ENCODE results near the gene SNX6.
"Not testable (repeated sequence)": the region's sequence is repeated elsewhere in the genome, so short reads cannot be mapped to it uniquely, and the experiment has no call there.

The SNX6 gene

GRCh38 chr14:34668111-34668510, 38.2 kb upstream of the SNX6 start:
- H3K4me3 ChIP-seq (replicated peaks; ENCODE audit: low read depth, low read length) = no peak overlapping the region
- no peak for TF ChIP-seq CTCF (IDR thresholded peaks at IDR 0.05; ENCODE audit: low read depth, low read length, missing control alignments)
- DNase-seq (ENCODE audit: extremely low read depth, low read depth) = no peak

- DNase-seq (ENCODE audit: extremely low read depth, low read depth) = no peak
- H3K4me3 ChIP-seq (replicated peaks; ENCODE audit: low read depth, low read length) = no peak overlapping the region
- TF ChIP-seq CTCF (IDR thresholded peaks at IDR 0.05; ENCODE audit: low read depth, low read length, missing control alignments) = no peak
These were observed 37.1 kb upstream of the SNX6 start for GRCh38 chr14:34667007-34667406.

- no peak overlapping the region for H3K4me3 ChIP-seq (replicated peaks; ENCODE audit: low read depth, low read length)
- TF ChIP-seq CTCF (IDR thresholded peaks at IDR 0.05; ENCODE audit: low read depth, low read length, missing control alignments) = no peak
- peak; percentile 82 for DNase-seq (ENCODE audit: extremely low read depth, low read depth)
These were observed 36.0 kb upstream of the SNX6 start for GRCh38 chr14:34665785-34666435.

GRCh38 chr14:34662561-34663088, 32.7 kb upstream of the SNX6 start:
- no peak for TF ChIP-seq CTCF (IDR thresholded peaks at IDR 0.05; ENCODE audit: low read depth, low read length, missing control alignments)
- DNase-seq (ENCODE audit: extremely low read depth, low read depth) = no peak
- no peak overlapping the region for H3K4me3 ChIP-seq (replicated peaks; ENCODE audit: low read depth, low read length)

- no peak for TF ChIP-seq CTCF (IDR thresholded peaks at IDR 0.05; ENCODE audit: low read depth, low read length, missing control alignments)
These were observed 30.8 kb upstream of the SNX6 start for GRCh38 chr14:34660796-34661195.

GRCh38 chr14:34655959-34656358, 26.0 kb upstream of the SNX6 start:
- TF ChIP-seq CTCF (IDR thresholded peaks at IDR 0.05; ENCODE audit: low read depth, low read length, missing control alignments) = no peak
- no peak for DNase-seq (ENCODE audit: extremely low read depth, low read depth)
- no peak overlapping the region for H3K4me3 ChIP-seq (replicated peaks; ENCODE audit: low read depth, low read length)

More at GRCh38 chr14:34660796-34661195, 30.8 kb upstream of the SNX6 start:
- no peak overlapping the region for H3K4me3 ChIP-seq (replicated peaks; ENCODE audit: low read depth, low read length)
- no peak for DNase-seq (ENCODE audit: extremely low read depth, low read depth)

GRCh38 chr14:34653073-34653472, 23.1 kb upstream of the SNX6 start:
- not testable (repeated sequence) for H3K4me3 ChIP-seq (replicated peaks; ENCODE audit: low read depth, low read length)

GRCh38 chr14:34652348-34652747, 22.4 kb upstream of the SNX6 start:
- not testable (repeated sequence) for DNase-seq (ENCODE audit: extremely low read depth, low read depth); H3K4me3 ChIP-seq (replicated peaks; ENCODE audit: low read depth, low read length)

More at GRCh38 chr14:34653073-34653472, 23.1 kb upstream of the SNX6 start:
- not testable (repeated sequence) for DNase-seq (ENCODE audit: extremely low read depth, low read depth)
